Spleen (tissue), 11 donors: ENCODE results near the gene PGA4. TPM values are rescaled to one million over a fixed set of nuclear protein-coding genes. Genes with fewer than 3 reads are reported as not detected.

Source experiments
- DNase-seq: peaks from one replicate; pipeline ENCODE4 v3.0.0-alpha.2; 2020
- H3K27ac ChIP-seq, 8 donors: fragments of 200-600 bp; sonication (generic) in 7 of 8; 1 replicate in 4 of 8; 2 replicates in 4 of 8; pipeline versions ENCODE4 v1.5.0 to v1.8.0; 2016 to 2021; ENCODE audit warnings: inconsistent platforms in 4 of 8, mild to moderate bottlenecking in 4 of 8, moderate library complexity in 1 of 8
- H3K27me3 ChIP-seq, 7 donors: fragments of 200-600 bp; sonication (generic) in 6 of 7; replicated peaks in 1 of 7; 1 replicate in 4 of 7; 2 replicates in 3 of 7; pipeline versions ENCODE4 v1.5.0 to v1.8.0; 2016 to 2021; ENCODE audit warnings: inconsistent platforms in 3 of 7, mild to moderate bottlenecking in 1 of 7
- H3K36me3 ChIP-seq, 6 donors: fragments of 200-600 bp; sonication (generic) in 5 of 6; 1 replicate in 4 of 6; 2 replicates in 2 of 6; pipeline versions ENCODE4 v1.5.0 to v1.8.0; 2016 to 2021; ENCODE audit warnings: inconsistent platforms in 2 of 6
- H3K4me1 ChIP-seq, 6 donors: fragments of 200-600 bp; sonication (generic) in 5 of 6; 1 replicate in 3 of 6; 2 replicates in 3 of 6; pipeline versions ENCODE4 v1.5.0 to v1.8.0; 2016 to 2021; ENCODE audit warnings: inconsistent platforms in 3 of 6
- H3K4me3 ChIP-seq, 8 donors: fragments of 200-600 bp; sonication (generic) in 7 of 8; 1 replicate in 4 of 8; 2 replicates in 4 of 8; pipeline versions ENCODE4 v1.5.0 to v1.8.0; 2016 to 2021; ENCODE audit warnings: inconsistent platforms in 4 of 8, mild to moderate bottlenecking in 4 of 8, moderate library complexity in 2 of 8
- H3K9me3 ChIP-seq, 8 donors: fragments of 200-600 bp; sonication (generic) in 7 of 8; 1 replicate in 4 of 8; 2 replicates in 4 of 8; pipeline versions ENCODE4 v1.5.0 to v1.8.0; 2016 to 2021; ENCODE audit warnings: inconsistent platforms in 4 of 8
- POLR2A ChIP-seq, 3 donors: fragments of 450-650 bp; IDR thresholded peaks; one replicate each; pipeline ENCODE4 v1.5.1; 2017; ENCODE audit warnings: antibody characterized with exemption in 3 of 3, mild to moderate bottlenecking in 1 of 3
- POLR2AphosphoS5 ChIP-seq, 3 donors: sonication (generic); formaldehyde crosslinking; IDR thresholded peaks; one replicate each; pipeline ENCODE4 v1.5.1; 2017; ENCODE audit warnings: antibody characterized with exemption in 3 of 3
- WGBS, 5 donors: extraction: QIAGEN DNeasy Blood & Tissue Kit in 3 of 5; methylation state at CpG; one replicate each; pipeline versions ENCODE4 v1.1.5 to v1.1.7; 2013 to 2018; 5-methylcytosine and 5-hydroxymethylcytosine counted together
- intact Hi-C: fragments of 100-400 bp; cut with DNase I; formaldehyde crosslinking; loops from one replicate; pipeline ENCODE4 v1.15.0; 2023; ENCODE audit warnings: low total_unique reads
- polyA plus RNA-seq, 3 donors: library from polyadenylated mRNA; stranded (reverse); fragments of 200-250 nt; gene quantifications; one replicate each; pipeline ENCODE4 v1.2.1, GENCODE V29; 2013
- total RNA-seq, 7 donors: library from RNA; depleted of rRNA in 3 of 7; stranded (reverse); fragments of >200 nt in 3 of 7; fragmentation: NEBNext Ultra II Directional in 4 of 7; extraction: Animal tissue kit (Norgen Biotek cat#: 25700) in 4 of 7; gene quantifications; one replicate each; pipeline versions ENCODE4 v1.1.0 to v1.2.1, GENCODE V29; 2016 to 2021
- TF ChIP-seq, protein P1 (sequence below), 11 experiments: fragments of 200-600 bp in 7 of 11; fragments of 450-650 bp in 4 of 11; sonication (generic) in 4 of 11; IDR thresholded peaks in 8 of 11; conservative IDR thresholded peaks in 3 of 11; 1 replicate in 7 of 11; 2 replicates in 4 of 11; pipeline versions ENCODE4 v1.4.0 to v1.8.0; 2016 to 2021; ENCODE audit warnings: antibody characterized with exemption in 11 of 11, inconsistent platforms in 4 of 11, mild to moderate bottlenecking in 1 of 11
- donor health status: healthy with polysubstance abuse.
- donor health status: DM: no; HTN: no; CAD: no; lungs with moderate emphysema.
- donor health status: DM: no; HTN: no; CAD: no.
- donor health status: Bipolar disorder and iron deficiency.
- donor health status: healthy.
- donor health status: DM: no; HTN: no; CAD: no.
- donor health status: DM: yes; HTN: yes; CAD: no.

Gene PGA4
- total and polyA plus RNA-seq, 10 donors = 0.36 to 12.2 (median 1.6) TPM; not detected in 1

GRCh38 chr11:61267437-61267841 is 45.3 kb downstream of the PGA4 start:
- Histone ChIP-seq H3K36me3 (no peaks in the 10 kb centered on the region), H3K9me3 (no peaks in the 10 kb centered on the region), H3K4me1 (no peaks in the 10 kb centered on the region), H3K4me3 (no peak overlapping the region), H3K27me3 (no peaks in the 10 kb centered on the region), H3K27ac (no peak overlapping the region)
- 51 to 91% (median 72%) methylated on average over 4 to 6 of the region's 6 CpGs for WGBS, 5 donors
- intact Hi-C loops = no loop called here
- DNase-seq = no peak
- TF ChIP-seq, protein P1, sequence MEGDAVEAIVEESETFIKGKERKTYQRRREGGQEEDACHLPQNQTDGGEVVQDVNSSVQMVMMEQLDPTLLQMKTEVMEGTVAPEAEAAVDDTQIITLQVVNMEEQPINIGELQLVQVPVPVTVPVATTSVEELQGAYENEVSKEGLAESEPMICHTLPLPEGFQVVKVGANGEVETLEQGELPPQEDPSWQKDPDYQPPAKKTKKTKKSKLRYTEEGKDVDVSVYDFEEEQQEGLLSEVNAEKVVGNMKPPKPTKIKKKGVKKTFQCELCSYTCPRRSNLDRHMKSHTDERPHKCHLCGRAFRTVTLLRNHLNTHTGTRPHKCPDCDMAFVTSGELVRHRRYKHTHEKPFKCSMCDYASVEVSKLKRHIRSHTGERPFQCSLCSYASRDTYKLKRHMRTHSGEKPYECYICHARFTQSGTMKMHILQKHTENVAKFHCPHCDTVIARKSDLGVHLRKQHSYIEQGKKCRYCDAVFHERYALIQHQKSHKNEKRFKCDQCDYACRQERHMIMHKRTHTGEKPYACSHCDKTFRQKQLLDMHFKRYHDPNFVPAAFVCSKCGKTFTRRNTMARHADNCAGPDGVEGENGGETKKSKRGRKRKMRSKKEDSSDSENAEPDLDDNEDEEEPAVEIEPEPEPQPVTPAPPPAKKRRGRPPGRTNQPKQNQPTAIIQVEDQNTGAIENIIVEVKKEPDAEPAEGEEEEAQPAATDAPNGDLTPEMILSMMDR (IDR thresholded peaks at IDR 0.05 in 8 of 11, conservative IDR thresholded peaks at IDR 0.05 in 3 of 11) = no peak
- no peak for TF ChIP-seq POLR2AphosphoS5 (IDR thresholded peaks at IDR 0.05)
- no peak for TF ChIP-seq POLR2A (IDR thresholded peaks at IDR 0.05)

DNA sequence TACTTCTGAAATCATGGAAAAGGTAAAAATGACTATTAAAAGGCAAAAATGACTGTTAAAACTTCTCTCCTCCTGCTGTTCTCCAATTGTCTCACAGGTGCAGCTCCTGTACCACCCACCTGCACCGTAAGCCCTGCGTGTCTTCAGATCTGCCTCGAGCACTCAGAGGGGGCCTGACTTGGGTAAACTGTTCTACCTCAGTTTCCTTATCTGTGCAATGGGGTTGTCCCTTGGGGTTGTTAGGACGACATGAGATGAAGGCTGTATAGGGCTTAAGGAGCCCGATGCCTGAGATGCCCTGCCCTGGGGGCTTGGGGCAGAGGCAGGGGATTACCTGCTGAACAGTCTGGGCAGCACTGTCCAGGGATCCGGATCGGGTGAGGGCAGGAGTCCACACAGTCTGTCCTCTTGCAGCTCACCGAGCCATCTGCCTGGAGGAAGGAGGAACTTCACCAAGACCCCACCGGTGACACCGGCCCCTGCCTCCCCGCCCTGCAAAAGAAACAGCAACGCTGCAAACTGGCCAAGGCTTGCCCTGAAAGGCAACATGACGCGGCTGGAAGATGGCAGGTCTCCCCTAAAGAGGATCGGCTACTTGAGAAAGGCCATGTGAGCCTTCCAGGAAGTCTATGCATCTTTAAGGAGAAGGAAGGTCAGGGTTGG is 46.6 kb downstream of the PGA4 start:
- no peak for TF ChIP-seq POLR2A (IDR thresholded peaks at IDR 0.05)
- TF ChIP-seq, protein P1 (IDR thresholded peaks at IDR 0.05 in 8 of 11, conservative IDR thresholded peaks at IDR 0.05 in 3 of 11) = no peak
- no peak for TF ChIP-seq POLR2AphosphoS5 (IDR thresholded peaks at IDR 0.05)
- no peaks in the 10 kb centered on the region for H3K4me1 ChIP-seq
- H3K4me3 ChIP-seq = no peak overlapping the region
- intact Hi-C loops = no loop called here
- no peaks in the 10 kb centered on the region for H3K9me3 ChIP-seq
- WGBS, 5 donors = 89 to 94% (median 92%) methylated on average over 15 of the region's 15 CpGs
- H3K27me3 ChIP-seq = no peaks in the 10 kb centered on the region
- DNase-seq = no peak
- no peak overlapping the region for H3K27ac ChIP-seq
- no peaks in the 10 kb centered on the region for H3K36me3 ChIP-seq

DNA sequence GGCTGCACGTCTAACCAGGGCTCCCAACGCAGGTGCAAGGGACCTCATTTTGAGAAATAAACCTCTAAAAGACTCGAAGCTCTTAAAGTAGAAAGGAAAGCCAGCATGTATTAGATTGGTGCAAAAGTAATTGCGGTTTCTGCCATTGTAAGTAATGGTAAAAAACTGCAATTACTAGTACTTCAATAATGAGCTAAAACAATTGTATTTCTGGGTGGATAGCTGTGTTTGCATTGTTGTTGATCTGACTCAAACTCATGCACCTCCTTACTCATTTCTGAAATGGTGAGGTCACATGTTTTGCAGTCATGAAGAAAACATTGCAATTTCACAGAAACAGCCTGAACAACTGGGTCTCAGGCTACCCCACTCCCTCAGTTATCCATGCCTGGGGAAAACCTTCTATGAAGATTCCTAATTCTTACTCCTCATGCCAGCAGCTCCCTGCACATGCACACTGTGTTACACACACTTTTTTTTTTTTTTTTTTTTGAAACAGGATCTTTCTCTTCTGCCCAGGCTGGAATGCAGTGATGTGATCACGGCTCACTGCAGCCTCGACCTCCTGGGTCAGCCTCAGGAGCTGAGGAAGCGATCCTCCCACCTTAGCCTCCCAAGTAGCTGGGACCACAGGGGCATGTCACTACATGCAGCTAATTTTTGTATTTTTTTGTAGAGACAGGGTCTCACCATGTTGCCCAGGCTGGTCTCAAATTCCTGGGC is 48.4 kb downstream of the PGA4 start:
- TF ChIP-seq, protein P1 (IDR thresholded peaks at IDR 0.05 in 8 of 11, conservative IDR thresholded peaks at IDR 0.05 in 3 of 11) = no peak
- TF ChIP-seq POLR2AphosphoS5 (IDR thresholded peaks at IDR 0.05) (no peak), POLR2A (IDR thresholded peaks at IDR 0.05) (no peak)
- Histone ChIP-seq H3K36me3 (no peaks in the 10 kb centered on the region), H3K27me3 (no peaks in the 10 kb centered on the region), H3K4me1 (no peaks in the 10 kb centered on the region), H3K27ac (no peak overlapping the region), H3K9me3 (no peaks in the 10 kb centered on the region), H3K4me3 (no peak overlapping the region)
- 80 to 90% (median 85%) methylated on average over 7 of the region's 7 CpGs for WGBS, 5 donors
- intact Hi-C loops = no loop called here
- no peak for DNase-seq

- no peak overlapping the region for H3K27ac ChIP-seq
- WGBS, 5 donors = 93 to 96% (median 95%) methylated on average over 3 of the region's 3 CpGs
- TF ChIP-seq, protein P1 (IDR thresholded peaks at IDR 0.05 in 8 of 11, conservative IDR thresholded peaks at IDR 0.05 in 3 of 11) = no peak
- TF ChIP-seq POLR2AphosphoS5 (IDR thresholded peaks at IDR 0.05) (no peak), POLR2A (IDR thresholded peaks at IDR 0.05) (no peak)
- no peak for DNase-seq
- no peak overlapping the region for H3K4me3 ChIP-seq
- intact Hi-C loops = no loop called here
- H3K9me3 ChIP-seq = no peaks in the 10 kb centered on the region
- H3K27me3 ChIP-seq = no peaks in the 10 kb centered on the region
- no peaks in the 10 kb centered on the region for H3K36me3 ChIP-seq
- no peaks in the 10 kb centered on the region for H3K4me1 ChIP-seq
These were observed 50.6 kb downstream of the PGA4 start for GRCh38 chr11:61272731-61273130.
